ENCODE results near the gene OBSCN.

Gene OBSCN

DNA sequence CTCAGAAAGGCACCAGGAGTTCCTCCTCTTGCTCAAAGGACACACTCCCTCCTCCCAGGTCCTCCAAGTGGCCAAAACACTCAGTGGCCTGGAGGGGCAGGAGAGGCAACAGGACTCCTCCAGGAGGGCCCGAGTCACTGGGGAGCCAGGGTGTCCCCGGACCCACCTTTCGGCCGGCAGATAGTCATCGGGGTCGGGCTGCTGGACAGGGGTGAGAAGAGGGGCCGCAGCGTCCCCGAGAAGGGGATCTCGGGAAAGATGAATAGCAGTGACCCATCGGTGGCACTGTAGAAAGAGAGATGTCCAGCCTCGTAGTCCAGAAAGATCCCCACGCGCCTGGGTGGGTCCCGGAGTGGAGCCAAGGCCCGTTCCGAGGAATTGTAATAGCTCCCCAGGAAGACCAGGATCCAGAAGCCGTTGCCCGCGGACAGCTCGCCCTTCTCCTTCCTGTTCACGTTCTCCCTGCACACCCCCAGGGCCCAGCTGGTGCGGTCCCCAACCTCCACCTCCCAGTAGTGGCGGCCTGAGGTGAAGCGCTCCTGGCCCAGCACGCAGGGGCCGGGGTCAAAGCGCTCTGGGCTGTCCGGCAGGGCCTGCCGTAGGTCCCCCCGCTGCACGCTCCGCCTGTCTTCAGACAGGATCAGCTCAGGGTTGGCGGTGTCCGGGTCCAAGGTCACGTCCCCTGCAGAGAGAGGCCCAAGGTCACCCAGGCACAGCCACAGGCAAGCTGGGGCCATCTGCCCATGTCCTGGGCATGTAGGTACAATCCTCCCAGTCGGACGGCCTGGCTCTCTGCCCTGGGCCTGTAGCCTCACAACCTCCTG lies 186.9 kb downstream of the OBSCN start:
- no peak for DNase-seq

DNA sequence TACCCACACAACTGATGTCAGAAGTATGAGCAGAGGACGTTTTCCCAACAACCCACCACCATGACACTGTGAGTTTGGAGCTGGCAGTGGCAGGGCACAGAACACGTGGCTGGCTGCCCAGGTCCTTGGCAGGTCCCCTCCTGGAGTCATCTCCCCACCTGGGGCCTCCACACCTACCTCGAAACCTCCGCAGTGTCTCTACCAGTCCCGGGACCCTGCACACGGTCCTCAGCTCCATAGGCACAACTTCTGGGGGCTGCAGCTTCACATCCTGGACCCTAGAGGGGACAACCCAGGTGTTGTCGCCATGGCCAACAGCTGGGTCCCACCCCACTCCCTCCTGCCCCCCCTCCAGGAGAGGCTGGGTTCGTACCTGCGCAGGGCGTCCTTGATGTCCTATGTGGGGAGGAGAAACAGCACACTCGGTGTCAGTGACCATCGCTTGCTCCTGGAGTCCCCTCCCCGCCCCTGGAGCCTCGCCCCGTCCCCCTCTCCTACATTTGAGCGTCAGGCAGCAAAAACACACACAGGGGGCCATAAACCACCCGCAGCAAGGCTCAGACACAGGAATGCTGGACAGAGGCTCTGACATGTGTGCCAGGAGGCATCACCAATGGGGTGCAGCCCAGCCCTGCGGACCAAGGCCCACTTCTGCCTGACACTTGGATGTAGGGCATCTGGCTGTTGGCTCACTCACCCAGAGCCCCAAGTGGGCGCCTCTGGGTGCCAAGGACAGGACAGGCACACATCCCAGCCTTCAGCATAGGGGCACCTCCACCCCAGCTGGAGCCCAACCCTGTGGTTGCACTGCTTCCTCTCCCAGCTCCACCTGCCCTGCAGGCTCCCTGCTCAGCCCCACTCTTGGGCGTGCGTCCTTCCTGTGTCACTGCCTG lies 189.2 kb downstream of the OBSCN start:
- no peak for DNase-seq

DNA sequence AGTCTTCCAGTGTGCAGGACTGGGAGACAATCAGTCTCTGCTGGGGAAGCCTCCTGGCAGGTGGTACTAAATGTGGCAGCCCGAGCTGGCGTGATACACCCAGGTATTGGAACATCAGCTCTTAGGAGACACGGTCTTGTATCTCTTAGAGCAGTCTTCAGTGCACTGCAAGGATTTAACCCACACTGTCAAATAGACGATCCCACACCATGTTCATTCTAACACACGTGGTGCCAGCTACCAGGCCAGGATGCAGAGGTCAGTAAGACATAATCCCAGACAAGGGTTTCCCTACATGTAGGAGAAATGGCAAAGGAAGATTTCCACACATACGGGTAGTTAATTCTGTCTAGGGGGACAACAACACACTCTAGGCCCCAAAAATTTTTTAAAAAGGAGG lies 190.1 kb downstream of the OBSCN start:
- DNase-seq, result no peak

DNA sequence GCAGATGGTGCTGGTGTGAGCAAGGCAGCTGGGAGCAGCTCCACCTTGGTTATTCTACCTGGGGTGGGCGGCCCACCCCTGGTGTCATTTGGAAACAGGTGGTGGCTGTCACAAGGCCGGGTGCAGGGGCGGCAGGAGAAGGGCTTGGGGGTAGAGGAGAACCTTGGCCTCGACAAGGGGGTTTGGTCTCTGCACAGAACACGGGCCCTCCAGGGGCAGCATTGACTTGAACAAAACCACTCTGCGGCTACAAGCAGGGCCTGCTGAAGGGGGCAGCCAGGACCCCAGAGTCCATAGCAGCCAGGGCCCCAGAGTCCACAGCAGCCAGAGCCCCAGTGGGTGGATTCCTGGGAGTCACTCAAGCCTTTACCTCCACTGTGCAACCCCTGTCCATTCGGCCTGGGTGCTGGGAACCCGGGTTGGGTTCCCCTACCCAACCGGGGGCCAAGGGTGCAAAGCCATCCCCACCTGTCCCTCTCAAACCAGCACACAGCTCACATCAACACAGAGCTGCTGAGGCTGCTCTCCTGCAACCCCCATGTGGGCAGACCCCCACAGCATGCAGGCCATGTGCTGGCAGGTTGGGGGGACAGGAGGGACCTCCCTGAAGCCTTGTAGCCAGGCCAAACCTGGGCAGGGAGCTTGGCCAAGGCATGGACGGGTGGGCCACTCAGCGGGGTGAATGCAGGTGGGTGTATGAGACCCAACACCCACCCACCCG lies 191.1 kb downstream of the OBSCN start:
- no peak for DNase-seq

DNA sequence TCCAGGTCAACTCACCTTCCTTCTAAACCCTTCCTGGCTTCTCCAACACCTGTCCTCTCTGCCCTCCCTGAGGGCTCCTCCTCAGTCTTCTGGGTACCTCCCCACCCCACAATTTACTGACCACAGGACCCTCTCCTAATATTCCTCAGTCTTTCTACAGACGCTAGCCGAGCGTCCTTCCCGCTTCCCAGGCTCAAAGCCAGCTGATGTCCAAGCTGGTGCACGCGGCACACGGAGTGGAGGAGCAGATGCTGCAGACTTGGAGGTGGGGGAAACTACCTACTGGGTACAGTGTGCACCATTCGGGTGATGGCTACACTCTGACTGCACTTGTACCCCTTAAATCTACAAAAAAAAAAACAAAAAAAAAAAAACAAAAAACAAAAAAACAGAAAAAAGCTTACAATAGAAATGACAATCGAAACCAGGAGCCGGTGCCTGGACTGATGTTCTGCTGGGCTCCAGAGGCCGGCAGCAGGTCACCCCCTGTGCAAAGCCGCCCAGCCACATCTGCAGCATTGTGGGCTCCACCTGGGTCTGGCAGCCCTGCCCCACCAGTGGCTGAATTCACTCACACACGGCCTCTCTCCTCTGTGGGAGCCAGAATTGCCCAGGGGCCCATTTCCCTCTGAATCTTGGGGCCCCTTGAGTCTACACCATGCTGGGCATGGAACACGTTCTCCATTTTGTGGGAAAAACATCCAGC lies 191.8 kb downstream of the OBSCN start:
- no peak for DNase-seq

DNA sequence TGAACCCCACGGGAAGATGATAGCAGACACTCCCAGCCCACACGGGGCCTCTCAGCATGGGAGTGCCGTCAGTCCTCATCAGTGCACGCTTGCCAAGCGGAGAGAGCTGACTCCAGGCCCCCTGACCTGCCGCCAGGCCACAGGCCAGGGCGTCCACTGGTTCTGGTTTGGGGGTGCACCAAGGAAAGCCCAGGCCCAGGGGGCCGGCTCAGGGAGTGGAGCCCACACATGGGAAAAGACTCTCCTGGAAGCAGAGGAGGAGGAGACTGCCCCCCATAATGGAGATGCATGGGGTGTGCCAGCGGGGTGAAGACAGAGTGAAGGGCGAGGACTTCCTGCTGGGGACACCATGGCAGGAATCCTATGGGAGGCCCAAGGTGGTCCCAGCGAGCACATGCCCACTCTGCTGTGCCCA lies 192.4 kb downstream of the OBSCN start:
- DNase-seq, result no peak

DNA sequence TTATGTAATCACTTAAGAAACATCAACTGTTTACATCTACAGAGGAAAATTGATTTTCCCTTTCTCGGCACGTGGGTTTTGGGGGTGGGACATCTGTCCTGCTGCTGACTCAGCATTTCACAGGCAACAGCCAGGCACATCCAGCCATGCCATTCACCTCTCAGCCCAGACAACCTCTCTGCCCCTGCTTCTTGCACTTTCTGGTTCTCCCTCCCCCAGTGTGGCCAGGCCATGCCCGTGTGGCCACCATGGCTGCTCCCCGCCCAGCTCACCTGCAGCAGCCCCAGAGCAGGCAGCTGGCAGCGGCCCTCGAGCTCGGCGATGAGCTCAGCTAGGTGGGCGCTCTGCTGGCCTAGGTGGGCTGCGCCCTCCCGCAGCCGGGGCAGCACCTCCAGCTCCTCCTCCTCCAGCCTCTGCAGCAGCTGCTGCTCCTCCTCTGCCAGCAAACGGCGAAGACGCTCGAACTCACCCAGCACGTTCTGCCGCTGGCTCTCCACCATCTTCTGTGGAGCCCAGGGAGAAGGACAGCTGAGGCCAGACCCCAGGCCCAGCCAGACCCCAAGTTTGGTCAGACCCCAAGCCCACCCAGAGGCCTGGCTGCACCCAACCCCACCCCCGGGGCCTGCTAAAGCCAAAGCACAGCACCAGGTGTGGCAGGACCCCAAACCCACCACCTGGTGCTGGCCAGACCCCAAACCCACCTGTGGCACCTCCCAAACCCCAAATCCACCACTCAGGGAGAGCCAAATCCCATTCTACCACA lies 193.0 kb downstream of the OBSCN start:
- no peak for DNase-seq

DNA sequence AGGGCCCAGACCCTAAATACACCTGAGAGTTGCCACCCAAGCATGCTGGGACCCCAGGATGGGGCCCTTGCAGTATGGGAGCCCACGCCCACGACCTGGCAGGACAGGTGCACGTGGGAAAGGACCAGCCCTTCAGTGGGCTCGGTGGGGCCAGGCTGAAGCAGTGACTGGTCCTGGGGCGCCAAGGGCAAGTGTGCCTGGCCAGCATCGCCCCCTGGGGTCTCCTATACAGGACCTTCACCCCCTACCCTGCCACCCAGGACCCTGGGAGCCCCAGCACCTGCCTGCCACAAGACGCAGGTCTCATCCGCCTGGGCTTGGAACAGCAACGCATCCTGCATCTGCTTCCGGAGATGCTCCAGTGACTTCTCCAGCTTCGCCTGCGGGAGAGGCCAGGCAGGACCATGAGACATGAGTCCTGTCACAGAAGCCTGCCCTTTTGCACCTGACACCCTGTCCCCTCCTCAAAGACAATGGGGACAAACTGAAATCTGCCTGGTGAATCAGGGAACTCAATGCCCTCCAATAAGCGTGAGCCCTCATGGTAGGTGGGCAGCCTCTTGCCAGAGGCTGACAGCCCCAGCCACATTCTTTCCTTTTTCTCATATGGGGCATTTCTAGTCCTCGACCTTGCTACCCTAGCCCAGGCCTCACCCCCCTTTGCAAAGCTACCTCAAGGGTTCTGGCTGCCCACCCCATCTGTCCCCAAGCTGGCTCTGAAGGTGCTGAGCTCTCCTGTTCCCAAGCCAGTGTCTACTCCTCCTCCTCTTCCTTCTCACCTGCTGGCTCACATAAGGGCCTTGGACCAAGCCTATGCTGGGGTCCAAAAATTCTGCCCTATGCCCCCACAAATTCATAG lies 194.2 kb downstream of the OBSCN start:
- no peak for DNase-seq

DNA sequence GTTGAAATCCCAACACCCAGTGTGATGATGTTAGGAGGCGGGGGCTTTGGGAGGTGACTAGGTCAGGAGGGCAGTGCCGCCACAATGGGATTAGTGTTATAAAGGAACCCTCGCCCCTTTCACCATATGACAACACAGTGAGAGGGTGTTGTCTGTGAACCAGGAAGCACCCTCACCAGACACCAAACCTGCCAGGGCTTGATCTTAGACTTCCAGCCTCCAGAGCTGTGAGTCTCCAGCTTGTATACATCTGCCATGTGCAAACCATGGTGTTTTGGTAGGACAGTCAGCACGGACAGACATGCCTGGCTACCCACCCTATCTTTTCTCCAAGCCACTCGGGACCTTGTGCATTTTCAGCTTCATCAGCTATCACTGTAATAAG lies 194.8 kb downstream of the OBSCN start:
- no peak for DNase-seq

DNA sequence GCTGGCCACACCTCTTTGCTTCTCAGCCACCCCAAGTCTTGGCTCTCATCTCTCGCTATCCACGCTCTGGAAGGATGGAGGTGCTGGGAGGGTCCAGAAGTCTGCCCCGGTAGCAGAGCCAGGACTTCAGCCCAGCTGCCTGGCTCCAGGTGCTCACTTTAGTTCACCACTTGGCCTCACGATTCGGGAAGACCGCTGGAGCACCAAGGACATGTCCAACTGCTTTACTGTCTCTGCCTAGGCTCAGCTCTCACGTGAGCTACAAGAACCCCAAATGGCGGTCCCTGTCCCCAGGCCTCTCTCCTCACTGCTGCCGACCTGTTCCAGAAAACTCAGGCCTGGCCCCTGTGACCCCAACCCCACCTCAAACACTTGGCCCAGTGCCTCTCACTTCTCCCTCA lies 195.4 kb downstream of the OBSCN start:
- DNase-seq, result no peak

DNA sequence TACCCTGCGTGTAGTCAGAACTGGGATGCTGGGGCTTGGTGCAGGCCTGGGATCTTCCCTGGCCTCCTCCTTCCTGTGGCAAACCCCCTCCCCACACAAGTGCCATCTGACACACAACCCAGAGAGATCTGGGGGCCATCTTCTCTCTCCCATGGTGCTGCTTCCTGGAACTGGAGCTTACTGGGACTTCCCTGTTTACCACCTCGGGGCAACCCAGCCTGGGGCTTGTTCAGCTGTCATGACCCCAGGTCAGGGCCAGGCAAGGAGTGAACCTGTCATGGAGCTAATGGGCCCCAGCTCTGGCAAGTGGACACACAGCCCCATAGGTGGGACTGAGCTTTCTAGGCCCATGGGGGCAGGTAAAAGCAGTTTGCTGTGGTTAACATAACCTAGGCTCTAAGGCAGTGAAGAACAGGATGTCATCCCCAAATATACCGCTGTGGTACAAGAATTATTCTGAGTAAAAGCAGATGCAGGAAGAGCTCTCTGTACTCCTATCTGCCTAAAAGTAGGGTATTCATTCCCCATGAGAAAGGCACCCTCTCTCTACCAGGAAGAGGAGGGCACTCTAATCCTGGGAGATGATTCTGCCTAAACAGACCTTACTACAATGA lies 196.4 kb downstream of the OBSCN start:
- DNase-seq, result no peak

DNA sequence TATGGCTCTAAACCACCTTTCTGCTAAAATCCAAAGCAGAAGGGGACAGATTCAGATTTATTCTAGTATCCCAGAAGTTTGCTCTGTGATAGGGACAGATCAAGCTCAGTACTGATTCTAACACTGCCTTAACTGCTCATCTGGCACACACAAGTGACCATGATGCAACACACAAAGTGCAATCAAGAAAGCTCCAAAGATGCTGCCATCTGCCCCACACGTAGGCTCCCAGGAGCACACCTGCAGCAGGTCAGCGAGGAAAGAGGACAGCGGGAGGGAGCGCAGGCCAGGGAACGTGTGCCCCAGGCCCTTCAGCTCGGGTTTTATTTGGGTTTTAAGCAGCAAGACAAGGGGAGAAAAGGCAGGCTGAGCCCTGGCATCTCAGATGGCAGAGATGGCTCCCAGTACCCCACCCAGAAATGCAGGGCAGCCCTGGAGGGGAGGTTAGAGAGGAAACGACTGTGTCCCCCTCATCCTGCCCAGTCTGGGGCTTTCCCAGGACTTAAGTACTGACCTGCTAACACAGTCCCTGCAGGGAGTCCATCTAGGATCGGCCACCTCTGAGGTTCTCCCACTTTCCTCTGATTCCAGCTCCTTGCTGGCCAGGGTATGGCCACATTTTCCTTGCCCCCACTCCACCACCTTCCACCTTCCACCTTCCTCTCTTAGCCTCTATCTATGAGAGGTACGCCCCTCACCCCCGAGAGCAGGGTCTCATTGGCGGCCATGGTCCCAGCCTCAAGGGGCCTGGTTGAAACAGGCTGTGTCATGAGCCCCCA lies 197.5 kb downstream of the OBSCN start:
- no peak for DNase-seq

DNA sequence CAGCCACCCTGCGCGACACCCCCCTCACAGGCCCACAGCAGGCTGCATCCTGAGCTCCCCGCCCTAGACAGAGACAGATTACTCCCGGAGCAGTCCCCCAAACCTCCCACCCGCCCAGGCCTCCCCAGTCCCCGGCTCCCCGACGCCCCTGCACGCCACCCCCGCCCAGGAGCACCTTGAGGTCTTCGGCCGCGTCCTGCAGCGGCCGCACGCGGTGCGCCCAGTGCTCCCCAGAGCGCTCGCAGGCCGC lies 198.1 kb downstream of the OBSCN start:
- no peak for DNase-seq

DNA sequence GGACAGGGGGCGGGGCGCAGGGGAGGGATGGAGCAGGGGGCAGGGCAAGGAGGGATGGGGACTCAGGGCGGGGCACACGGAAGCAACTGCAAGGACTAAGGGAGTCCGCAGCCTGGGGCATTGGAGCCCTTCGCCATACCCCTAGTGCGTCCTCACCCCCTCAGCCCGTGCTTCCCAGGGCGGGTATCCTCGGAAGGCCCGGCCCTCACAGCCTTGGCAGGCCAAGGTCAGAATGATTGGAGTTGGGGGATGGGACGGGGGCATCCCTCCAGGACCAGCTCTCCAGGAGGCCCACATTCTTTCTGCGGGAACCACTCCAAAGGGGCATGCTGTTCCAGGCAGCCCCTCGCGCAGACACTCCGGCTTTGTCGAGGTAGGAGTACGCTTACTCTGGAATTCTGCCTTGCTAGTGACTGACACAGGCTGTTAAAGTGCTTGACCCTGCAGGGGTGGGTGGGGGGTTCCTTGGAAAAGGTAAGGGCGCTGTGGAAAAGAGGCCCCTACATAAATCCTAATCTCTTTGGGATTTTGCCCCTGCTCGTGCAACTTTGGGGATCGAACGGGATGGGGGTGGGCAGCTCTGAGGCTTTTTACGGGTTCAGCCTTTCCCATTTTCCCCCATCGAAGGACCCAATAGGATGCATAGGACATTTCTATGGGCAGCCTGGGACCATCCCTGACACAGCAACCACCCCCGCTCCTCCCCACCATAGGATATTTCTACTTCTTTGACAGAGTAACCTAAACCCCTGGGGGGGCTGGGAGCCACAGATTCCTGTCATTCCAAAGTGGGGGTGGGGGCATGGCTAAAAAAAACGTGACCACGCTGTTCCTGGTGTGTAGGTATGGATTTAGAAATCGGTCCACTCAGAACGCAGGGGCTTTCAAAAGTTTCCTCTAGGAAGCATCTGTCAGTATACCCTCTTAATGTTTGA lies 199.5 kb downstream of the OBSCN start:
- DNase-seq, result no peak

DNA sequence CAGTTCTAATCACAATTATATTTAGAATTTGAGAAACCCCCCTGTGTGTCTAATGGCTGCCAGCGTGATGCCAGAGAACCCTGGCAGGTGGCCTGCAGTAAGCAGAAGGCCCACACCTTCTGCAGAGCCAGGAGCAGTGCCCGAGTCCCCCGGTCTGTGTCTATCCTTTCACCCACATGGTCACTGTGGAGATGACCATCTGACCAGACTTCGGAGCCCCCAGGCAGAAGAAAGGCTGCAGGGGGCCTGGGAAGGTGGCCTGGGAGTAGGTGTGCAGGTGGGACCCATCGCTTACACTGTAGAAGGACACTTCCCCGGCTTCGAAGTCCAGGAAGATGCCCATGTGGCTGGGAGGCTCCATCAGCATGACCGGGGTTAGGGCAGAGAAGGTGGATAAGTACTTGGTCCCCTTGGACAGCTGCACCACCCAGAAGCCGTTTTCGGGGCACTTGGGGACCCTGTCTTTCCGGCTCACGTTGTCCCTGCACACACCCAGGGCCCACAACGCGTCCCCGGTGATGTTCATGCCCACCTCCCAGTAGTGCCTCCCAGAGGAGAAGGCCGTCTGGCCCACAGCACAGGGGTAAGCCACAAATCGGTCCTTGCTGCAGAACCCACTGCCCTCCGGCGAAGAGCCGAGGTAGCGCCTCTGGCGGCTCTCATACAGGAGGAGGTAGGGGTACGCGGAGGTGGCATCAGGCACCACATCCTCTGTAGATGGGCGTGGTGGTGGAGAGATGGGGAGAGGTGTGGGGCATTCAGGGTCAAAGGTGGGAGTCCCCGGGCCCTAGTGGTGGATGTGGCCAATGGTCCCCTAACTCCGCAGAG lies 200.4 kb downstream of the OBSCN start:
- DNase-seq, result no peak

DNA sequence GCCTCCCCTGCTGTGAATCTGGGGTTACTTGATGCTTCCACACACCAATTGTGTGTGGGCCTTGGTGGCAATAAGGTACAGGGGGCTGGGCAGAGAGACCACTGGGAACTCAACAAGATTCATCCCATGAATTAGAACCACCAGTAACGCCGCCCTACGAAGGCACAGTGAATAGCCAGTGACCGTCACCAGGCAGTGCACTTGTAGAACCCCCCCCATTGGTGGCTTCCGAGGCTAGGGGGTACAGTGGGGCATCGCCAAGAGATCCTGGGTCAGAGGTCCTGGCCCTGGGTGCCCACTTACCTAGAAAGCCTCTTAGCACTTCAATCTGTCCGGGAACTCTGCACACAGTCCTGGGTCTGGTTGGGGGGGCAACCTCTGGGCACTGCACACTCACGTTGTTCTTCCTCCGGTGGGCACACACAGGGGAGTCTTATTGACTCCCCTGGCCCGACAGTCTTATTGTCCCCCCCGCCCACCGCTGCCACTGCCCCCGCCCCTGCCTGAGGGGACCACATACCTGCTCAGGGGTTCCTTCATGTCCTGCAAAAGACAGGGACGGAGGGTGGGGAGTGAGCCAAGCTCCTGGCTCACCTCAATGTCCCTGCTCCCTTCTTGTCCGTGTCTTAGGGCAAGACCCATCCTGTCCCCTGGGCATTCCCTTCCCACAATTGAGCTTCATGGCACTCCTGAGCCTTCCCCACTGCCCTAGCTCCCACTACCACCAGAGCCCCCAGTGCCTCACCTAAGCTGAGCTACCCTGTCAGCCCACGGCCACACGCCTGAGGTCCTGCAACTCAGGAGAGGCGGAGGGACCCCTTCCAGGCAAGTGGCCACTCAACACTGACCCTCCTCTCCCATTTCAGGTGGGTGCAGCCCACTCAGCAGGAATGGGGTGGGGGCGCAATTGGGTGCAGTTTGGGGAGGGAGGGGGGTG lies 201.3 kb downstream of the OBSCN start:
- no peak for DNase-seq

DNA sequence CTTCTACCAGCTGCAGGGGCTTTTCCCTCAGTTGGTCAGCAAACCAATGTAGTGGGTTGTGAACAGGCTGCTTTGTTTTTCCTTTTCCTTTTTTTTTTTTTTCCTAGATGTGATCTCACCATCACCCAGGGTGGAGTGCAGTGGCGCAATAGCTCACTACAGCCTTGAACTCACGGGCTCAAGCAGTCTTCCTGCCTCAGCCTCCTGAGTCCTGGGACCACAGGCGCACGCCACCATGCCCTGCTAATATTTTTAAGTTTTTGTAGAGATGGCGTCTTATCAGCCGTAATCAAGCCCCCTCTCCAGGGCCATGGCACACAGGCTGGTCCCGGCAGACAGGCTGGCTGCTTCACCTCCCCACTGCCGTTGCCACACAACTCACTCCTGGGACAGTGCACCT lies 202.2 kb downstream of the OBSCN start:
- DNase-seq, result no peak
